ENCODE measurements around the gene RNF183.
"Not testable (repeated sequence)": the region's sequence is repeated elsewhere in the genome, so short reads cannot be mapped to it uniquely, and the experiment has no call there.

RNF183 gene

DNA sequence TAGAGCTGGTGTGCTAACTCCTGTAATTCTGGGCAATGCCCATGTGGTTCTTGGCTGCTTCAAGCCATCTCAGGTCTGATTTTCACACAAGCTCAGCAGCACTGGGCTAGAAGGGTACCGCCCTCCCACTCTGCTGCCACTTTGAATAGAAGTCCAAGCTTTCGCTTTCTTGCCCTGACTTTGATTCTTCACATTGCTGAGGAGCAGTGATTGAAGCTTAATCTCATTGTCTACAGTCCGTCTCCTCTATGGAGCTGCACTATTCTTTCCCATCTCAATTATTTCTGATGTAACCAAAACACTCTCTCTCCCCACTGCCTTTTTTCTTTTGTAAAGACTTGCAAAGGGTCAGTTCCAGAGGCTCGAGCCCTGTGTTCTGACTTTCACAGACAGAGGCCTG is 12.9 kb upstream of the RNF183 start:
- no peak for DNase-seq (ENCODE audit: low read depth in 2 of 2)

DNA sequence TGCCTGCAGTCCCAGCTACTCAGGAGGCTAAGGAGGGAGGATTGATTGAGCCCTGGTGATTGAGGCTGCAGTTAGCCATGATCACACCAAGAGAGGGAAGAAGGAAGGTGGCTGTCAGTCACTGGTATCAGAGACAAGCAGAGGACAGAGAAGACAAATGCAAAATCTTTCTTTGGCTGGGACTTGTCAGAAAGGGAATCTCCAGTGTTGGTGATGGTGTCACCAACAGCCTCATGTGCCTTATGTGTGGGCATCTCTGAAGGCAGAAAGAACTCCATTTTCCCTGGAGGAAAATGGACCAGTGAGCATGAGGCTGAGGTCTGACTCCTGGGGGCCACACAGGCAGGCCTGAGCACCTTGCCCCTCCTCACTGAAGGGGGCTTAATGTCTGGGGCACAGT is 12.1 kb upstream of the RNF183 start:
- DNase-seq (ENCODE audit: low read depth in 2 of 2) = no peak

DNA sequence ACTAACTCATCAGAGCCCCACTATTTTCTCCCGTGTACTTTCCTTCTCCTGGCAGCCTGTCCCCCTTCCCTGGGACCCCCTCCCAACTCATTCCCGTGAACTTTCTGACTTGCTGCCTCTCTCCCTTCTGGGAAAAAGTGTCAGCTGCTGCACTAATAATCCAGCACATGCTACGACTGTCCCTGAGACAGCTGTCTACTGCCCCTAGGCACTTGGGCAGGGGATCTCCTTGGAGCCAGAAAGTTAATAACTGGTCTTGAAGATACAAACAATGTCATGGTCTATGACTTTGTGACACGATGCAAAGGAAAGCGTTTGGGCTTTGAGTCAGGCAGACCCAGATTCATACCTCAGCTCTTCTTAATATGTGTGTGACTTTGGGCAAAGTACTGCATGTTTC is 10.1 kb upstream of the RNF183 start:
- DNase-seq (ENCODE audit: low read depth in 2 of 2) = no peak

DNA sequence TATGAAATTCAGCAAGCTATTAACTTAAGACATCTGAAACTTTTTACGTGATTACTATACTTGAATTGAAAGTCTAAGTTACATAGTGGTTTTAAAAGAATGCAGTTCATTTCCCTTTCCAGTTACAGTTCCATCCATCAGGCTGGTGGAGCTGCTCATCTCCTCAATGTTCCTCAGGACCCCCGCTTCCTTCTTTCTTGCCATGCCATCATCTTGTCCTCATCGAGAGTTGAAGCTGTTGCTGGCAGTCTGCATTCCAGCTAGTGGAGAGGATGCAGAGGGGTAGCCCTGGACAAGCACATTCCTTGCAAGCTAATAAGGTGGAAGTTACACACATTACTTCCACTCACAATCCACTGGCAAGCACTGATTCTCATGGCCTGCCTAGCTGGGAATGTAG is 8.8 kb upstream of the RNF183 start:
- DNase-seq (ENCODE audit: low read depth in 2 of 2) = no peak

DNA sequence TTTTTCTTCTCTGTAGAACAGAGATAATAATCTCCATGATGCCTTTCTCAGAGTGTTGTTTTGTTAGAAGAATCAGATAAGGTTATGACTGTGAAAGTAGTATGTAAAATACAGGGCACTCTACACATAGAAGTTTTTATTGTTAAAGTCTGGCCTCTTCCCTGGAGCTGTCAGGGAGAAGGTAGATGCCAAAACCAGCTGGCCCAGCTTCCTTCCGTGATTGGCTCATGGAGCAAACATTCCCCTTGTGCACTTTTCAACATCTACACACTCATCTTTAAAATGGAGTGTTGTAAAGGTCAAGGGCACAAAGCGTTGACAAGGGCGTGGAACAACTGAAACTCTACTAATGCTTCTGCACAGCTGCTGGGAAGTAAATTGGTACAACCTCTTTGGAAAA is 7.4 kb upstream of the RNF183 start:
- no peak for DNase-seq (ENCODE audit: low read depth in 2 of 2)

DNA sequence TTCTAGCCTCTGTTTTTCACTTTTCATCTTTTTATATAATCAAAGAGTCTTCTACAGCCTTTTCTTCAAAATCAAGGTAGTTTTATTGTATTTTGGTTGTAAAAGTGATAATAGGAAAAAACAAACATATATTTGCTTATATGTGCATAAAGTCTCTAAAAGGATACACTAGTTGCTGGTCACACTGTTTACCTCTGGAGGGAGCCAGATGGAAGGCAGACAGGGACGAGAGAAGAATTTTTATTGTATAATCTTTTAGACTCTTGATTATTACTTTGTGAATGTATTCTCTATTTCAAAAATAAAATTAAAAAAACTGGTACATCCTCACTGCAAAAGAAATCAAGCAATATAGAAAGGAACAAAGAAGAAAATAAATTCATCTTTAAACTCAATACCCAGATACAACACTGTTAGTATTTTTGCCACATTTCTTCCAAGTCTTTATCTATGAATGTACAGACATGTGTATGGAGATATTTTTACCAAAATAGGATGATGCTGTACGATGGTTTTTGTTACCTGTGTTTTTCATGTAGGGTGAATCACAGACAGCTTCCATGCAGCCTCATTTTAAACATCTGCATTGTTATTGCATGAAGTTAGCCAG is 6.1 kb upstream of the RNF183 start:
- DNase-seq (ENCODE audit: low read depth in 2 of 2) = no peak

DNA sequence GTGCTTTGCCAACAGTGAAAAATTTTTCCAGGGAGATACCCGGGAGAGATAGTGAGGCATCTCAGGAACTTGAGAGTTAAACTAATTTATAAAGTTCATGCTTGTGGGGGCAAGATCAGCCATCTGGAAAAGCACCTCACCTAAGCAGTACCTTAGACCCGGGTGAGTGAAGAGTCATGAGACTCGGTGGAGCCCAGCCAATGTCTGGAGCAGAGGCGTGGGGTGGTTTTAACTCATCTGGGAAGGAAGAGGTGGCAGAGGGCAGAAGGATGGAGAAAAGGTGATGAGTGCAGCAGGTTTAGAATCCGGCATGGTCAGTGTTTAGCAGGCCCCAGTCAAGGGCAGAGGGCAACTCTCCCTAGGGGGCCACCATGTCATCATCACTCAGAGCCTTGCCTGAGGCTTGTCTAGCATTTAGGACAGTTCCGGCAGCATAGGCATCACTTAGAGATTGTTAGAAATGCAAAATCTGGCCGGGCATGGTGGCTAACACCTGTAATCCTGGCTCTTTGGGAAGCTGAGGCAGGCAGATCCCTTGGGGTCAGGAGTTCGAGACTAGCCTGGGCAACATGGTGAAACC is 4.3 kb upstream of the RNF183 start:
- no peak for DNase-seq (ENCODE audit: low read depth in 2 of 2)

DNA sequence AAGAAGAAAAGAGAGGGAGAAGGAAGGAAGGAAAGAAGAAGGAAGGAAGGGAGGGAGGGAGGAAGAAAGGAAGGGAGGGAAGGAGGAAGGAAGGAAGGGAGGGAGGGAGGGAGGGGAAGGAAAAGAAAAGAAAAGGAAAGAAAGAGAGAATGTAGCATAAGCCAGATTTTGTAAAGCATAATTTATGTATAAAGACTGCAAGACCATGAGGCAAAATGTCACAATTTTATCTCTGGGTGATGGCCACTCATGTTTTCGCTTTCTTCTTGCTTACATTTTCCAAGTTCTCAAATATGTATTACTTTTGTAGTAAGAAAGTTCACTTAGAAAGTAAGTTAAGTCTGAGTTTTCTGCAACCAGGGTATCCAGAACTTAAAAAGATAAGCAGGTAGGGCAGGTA is 3.4 kb upstream of the RNF183 start:
- DNase-seq (ENCODE audit: low read depth in 2 of 2) = no peak

DNA sequence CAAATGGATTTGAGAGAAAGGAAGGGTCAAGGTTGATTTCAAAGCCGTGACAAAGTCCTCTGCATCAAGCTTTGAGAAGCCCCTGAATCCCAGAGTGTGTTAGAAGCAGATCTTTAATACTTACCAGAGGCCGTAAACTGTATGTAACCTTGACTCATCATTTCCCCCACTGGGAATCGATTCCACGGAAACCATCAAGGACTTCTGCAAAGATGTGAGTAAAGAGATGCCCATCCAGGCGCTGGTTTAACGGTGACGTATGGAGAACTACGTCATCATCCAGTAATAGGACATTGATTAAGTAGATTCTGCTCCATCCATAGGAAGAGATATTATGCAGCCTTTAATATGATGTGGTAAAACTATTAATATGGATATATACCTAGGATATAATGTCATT is 1.6 kb downstream of the RNF183 start:
- no peak for DNase-seq (ENCODE audit: low read depth in 2 of 2)

DNA sequence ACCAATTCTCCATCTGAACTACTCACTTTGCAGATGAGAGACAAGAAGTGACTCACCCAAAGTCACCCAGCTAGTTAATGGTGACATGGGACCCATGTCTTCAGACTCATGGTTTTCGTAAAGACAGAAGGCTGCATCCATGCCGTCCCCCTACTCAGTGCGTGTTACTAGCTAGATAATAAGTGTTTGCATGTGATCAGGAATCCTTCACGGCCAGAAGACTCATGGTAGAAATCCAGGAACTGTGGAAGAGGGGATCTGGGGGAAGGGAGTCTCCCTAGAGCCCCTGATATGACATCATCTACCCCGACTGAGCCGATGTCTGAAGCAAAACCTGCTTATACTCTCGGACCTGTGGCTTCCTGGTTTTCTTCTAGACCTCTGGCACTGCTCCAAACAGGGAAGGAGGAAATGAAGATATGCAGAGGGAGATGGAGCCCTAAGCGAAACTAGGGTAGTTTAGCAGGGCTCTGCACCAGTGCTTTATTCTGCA is 3.3 kb downstream of the RNF183 start:
- DNase-seq (ENCODE audit: low read depth in 2 of 2) = no peak

DNA sequence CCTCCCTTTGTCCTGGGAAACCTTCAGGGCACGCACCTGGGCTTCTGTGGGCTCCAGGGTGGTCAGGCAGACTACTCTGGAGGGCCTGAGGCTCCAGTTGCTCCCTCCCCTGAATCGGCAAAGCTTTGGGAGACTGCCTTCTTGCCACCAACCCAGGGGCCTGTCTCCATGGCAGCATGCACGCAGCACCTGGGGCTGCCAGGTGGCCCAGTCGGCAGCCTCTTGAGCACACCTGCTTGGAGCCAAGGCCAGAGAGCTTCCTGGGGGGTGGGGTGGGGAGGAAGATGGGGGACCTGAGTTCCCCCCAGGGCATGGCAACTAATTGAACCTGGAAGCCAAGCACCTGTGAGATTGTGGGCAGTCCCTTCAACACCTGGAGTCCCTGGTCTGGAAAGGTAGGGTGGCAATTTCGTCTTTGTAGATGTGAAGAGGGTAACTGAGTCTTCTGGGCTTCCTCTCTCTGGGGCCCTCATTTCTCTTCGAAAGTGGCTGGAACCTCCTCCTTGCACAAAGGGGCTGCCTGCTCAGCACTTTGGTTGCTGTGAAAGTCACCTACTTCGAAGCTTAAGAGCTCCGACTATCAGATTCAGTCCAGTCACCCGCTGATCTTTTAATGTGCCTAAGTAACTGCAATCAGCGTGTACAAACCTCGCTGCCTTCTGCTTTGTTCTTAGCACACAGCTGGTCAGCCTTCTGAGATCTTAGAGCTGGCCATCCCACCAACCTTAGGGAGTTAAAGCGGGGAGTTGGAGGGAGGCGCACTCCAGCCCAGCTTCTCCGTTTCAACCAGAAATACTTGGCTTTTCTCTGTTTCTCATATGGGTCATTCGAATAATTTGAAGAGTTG is 4.0 kb downstream of the RNF183 start:
- DNase-seq (ENCODE audit: low read depth in 2 of 2) = no peak

DNA sequence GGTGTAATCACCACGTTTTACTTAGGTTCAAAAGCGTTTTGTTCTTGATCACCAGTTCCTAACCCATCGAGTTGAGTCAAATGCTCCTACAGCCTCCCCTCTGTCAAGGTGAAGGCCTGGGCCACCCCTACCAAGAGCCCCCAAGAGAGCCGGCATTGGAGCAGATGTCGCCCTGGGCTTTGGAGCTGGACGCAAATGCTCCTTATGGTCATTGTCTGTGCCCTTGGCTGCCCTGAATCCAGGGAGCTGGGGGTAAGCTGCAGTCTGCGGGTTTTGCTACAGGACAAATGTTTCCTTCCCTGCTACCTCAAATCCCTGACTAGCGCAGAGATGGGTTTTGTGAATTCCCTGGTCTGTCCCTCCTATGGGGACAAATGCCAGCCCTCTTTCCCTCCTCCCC is 4.9 kb downstream of the RNF183 start:
- DNase-seq (ENCODE audit: low read depth in 2 of 2) = no peak

DNA sequence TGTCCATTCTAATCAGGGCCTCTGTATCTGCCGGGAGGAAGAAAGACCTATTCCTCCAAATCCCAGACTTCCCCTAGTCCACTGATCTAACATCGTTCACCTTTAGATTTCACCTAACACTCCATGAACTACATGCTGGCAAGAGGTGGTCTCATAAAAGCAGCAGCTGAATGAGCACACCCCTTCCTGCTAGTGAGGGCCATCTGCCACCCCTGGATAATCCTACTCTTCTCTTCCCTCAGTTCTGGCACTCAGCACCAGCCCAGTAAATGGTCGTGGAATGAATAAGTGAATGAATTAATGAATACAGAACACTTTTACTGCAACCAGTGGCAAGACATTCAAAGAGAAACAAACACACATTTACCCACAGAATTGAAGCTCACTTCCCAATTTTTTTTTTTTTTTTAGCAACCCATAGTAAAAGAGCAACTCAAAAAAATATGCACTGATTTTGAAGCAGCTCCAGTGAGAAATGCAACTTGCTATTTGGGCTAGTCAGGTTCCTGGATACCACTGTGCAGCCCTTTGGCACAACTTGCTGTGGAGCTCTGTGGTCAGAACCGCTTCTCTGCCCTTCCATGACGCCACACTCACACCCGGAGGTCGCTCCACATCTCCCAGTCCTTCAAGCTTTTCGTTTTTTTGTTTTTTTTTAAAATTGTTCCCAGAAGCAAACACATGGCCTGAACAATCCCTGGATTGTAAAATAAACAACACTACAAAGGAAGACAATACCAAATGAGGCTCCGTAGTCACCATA is 6.2 kb downstream of the RNF183 start:
- DNase-seq (ENCODE audit: low read depth in 2 of 2) = no peak

DNA sequence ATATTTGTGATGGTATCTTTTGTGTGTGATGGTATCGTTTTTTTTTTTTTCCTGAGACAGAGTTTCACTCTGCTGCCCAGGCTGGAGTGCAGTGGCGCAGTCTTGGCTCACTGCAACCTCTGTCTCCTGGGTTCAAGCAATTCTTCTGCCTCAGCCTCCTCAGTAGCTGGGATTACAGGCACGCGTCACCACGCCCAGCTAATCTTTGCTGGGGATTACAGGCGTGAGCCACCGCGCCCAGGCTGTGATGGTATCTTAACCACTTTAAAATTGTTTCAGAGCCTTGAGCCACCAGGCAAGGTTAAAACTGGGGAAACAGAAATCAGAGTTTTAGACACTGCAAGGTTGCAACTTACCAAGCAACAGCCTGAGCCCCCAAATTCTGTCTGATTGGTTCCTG is 6.9 kb downstream of the RNF183 start:
- DNase-seq (ENCODE audit: low read depth in 2 of 2) = not testable (repeated sequence)

DNA sequence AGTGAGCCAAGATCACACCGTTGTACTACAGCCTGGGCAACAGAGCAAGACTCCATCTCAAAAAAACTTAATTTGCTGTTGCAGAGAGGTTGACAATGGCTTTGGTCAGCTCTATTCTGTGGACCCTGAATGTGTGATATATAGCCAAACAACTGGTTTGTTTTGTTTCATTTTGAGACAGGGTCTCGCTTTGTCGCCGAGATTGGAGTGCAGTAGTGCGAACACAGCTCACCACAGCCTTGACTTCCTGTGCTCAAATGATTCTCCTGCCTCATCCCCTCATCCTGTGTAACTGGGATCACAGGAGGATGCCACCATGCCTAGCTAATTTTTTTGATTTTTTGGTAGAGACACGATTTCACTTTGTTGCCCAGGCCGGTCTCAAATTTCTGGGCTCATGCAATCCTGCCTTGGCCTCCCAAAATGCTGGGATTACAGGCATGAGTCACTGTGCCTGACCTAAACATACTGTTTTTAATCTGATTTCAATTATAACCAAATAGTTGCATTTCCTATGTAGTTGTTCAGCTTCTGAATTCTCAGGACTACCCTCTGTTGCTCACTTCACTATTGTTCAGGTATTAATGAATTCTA is 9.8 kb downstream of the RNF183 start:
- no peak for DNase-seq (ENCODE audit: low read depth in 2 of 2)

DNA sequence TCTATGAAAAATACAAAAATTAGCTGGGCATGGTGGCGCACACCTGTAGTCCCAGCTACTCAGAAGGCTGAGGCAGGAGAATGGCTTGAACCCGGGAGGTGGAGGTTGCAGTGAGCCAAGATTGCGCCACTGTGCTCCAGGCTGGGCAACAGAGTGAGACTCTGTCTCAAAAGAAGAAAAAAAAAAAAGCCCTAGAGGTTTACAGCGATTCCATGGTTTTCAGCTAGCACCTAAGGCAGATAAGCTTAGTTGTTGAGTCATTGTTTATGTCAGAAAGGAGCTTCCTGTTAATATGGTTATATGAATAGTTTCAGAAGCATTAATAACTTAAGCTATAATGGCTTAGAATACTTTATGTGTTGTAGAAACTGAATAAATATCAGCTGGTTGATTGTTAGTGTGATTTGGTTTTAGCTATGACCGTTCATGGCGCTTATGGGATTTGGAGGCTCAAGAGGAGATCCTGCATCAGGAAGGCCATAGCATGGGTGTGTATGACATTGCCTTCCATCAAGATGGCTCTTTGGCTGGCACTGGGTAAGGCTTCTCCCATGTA is 13.0 kb downstream of the RNF183 start:
- DNase-seq (ENCODE audit: low read depth in 2 of 2) = no peak

DNA sequence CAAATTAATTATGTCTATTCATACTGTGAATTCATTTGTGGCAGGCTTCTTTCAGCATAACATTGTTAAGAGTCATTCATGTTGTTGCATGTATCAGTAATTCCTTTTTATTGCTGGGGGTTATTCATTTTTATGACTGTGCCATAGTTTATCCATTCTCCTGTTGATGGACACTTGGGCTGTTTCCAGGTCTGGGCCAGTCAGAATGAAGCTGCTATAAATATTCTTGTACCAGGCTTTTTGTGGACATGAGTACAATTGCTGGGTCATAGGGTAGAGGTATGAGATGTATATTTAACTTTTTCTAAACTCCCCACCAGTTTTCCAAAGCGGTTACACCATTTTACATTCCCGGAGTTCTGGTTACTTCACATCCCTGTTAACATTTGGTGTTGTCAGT is 14.1 kb downstream of the RNF183 start:
- no peak for DNase-seq (ENCODE audit: low read depth in 2 of 2)

DNA sequence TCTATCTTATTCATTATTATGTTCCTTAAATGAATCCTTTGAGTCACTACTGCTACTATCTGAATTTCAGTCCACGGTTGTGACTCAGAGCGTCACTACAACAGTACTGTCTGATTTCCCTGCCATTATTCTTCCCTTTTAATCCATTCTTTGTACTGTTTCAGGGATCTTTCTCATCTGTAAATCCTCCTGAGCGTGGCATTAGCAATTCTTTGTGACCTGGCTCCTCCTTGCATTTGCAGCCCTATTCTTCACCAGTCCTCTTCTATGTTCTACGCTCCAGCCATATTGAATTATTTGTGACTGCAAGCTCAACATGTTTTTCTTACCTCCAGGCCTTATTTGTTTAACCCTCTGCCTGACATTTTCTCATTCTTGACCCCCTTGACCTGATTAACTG is 21.8 kb downstream of the RNF183 start:
- DNase-seq (ENCODE audit: low read depth in 2 of 2) = no peak

DNA sequence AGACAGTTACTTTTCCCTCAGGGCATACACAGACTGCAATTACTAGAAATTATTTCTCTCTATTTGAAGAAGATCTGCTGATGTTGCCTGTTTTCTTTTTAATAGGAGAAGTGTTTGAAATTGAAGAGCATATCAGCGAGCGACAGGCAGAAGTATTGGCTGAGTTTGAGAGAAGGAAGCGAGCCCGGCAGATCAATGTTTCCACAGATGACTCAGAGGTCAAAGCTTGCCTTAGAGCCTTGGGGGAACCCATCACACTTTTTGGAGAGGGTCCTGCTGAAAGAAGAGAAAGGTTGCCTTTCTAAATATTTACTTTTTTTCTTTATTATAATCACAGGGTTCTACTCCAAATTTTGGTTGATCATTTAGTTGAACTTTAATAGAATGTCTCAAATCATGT is 24.3 kb downstream of the RNF183 start:
- DNase-seq (ENCODE audit: low read depth in 2 of 2) = no peak

DNA sequence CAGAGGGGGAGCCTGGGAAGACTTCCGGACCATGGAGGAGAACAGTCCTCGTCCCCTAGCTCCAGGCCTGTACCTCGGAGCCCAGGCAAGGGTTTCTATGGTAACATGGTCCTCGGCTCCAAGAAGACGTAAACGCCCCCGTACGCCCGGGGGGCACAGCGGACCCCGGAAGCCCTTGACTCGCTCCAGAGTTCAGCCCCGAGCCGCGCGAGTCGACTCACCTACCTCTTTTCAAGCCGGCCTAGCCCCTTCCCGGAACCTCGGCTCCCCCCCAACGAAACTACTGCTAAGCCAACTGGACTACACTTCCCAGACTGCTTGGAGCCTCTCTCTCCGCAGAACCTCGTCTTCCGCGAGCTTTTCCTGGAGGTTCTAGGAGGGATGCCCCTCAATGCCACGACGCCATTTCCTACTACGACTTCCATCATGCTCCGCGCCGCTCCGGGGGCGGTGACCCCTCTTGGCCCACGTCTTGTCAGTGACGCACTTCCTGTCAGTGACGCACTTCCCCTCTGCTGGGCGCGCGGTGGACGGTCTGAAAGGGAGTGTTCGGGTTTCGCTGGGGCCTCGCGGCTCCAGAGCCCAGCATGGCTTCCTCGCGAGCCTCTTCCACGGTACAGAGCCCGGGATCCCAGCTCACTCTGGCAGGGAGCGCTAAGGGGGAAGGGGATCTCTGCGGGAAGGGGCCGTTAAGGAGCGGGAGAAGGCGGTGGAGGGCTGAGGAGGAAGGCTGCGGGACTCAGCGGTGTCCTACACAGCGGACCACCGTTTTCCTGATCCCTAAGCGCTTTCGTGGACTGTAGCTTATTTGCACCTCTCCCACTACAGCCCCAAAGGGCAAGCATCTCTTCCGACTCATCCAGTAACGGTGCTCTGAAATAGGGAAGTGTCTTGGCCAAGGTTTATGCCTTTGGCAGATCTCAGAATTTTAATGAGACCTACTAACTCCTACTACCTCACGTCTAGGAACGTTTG is 27.7 kb downstream of the RNF183 start, which contains the start of the genes CDC26 and PRPF4:
TSS of gene CDC26 (minus strand) at position 416 of the 975 bp plus-strand sequence. CDS start 3,065 bp downstream, outside the sequence.
TSS of gene PRPF4 (plus strand) at position 502 of the 975 bp plus-strand sequence. CDS start at position 588, 86 bp downstream.
- peak; percentile 91 to 95 for DNase-seq (ENCODE audit: low read depth in 2 of 2)
